GM20000 (cell line): ENCODE data around the gene LOXL3.
A peak's percentile ranks its signal among the peaks of the same experiment; 100 is the strongest.

ENCODE experiments used
- DNase-seq: peaks from one replicate; pipeline ENCODE4 v3.0.0; 2012; ENCODE audit warnings: low spot score
- TF ChIP-seq, protein P1 (sequence below): IDR thresholded peaks from 2 replicates; pipeline ENCODE4 v1.5.1; 2012; ENCODE audit warnings: mild to moderate bottlenecking, control low read depth; ENCODE audit errors: extremely low read depth, missing control alignments

LOXL3 gene

DNA sequence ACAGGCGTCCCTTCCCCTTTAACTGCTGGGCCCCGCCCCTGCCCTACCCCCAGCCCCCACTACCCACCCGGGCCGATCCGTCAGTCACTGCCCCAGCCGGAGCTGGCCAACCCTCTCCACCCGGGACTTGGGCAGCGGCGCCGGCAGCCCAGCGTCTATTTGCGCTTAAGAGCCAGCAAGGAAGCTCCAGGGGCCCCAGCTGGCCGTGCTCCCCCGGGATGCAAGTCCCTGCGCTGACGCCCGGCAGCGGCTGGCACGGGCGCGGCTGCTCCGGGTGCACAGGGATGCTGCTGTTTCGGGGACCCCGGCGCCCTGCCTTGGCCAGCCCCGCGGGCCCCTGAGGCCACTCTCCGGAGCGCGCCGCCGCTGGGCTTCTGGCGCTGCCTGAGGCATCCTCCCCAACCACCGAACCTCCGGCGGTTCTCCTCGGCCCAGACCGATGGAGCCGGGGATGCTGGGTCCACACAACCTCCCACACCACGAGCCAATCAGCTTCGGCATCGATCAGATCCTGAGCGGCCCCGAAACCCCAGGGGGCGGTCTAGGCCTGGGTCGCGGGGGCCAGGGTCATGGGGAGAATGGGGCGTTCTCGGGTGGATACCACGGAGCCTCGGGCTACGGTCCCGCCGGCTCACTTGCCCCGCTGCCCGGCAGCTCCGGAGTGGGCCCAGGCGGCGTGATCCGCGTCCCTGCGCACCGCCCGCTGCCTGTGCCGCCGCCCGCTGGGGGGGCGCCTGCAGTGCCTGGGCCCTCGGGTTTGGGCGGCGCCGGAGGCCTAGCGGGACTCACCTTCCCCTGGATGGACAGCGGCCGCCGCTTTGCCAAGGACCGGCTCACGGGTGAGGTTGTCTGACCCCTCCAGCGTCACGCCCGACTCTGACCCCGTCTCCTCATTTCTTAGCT lies 39.1 kb downstream of the LOXL3 start, which contains the start of gene TLX2:
Gene TLX2, plus strand, starts transcription at position 83 of the 903 bp plus-strand sequence. Its CDS starts 357 bp downstream, at position 440.
- TF ChIP-seq, protein P1, sequence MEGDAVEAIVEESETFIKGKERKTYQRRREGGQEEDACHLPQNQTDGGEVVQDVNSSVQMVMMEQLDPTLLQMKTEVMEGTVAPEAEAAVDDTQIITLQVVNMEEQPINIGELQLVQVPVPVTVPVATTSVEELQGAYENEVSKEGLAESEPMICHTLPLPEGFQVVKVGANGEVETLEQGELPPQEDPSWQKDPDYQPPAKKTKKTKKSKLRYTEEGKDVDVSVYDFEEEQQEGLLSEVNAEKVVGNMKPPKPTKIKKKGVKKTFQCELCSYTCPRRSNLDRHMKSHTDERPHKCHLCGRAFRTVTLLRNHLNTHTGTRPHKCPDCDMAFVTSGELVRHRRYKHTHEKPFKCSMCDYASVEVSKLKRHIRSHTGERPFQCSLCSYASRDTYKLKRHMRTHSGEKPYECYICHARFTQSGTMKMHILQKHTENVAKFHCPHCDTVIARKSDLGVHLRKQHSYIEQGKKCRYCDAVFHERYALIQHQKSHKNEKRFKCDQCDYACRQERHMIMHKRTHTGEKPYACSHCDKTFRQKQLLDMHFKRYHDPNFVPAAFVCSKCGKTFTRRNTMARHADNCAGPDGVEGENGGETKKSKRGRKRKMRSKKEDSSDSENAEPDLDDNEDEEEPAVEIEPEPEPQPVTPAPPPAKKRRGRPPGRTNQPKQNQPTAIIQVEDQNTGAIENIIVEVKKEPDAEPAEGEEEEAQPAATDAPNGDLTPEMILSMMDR = no peak

GRCh38 chr2:74513605-74514367 lies 40.0 kb downstream of the LOXL3 start:
- peak; percentile 43 for DNase-seq
- TF ChIP-seq, protein P1 = no peak

More for the DNA sequence above, 39.1 kb downstream of the LOXL3 start, which contains the start of gene TLX2:
- peak; percentile 53 for DNase-seq

DNA sequence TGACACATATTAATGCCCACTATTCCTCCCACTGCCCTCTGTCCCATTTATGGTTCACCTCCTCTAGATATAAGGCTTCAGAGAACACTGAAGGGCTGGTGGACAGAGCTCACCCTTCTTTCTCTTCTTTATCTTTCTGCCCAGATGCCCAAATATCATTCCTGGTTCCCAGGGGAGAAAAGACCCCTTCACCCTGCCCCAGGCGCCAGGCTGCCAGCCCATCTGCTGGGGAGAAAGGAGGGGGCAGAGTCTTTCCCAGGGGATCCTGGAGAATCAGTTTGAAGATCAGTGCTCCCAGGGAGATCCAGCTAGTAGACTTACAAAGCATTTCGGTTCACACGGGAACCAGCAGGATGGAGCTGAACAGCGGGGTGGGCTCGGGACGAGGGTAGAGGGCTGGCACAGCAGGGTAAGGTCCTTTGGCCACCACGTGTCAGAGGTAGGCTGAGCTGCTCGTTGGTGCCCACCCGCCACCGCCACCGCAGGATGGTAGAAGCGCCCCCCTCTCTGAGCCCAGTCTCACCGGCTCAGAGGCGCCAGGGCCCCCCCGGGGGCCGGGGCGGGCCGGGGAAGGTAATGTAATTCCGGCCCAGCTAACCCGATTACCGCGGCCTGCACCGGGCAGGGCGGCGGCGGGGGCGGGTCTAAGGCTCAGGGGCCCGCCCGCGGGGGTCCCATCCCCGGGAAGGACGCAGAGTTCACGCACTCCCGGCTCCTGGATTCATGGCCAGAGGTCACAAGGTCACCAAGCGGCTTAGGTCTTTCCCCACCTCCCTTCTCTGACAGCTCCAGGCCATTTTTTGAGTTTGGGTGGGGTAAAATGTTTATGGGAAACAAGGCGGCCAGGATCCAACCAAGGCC lies 40.8 kb downstream of the LOXL3 start:
- TF ChIP-seq, protein P1 = no peak
- no peak for DNase-seq

- no peak for DNase-seq
- TF ChIP-seq, protein P1 = no peak
Measured at GRCh38 chr2:74511104-74511989, 42.4 kb downstream of the LOXL3 start.

- no peak for DNase-seq
- TF ChIP-seq, protein P1 = no peak
Measured at GRCh38 chr2:74510272-74510671, 43.5 kb downstream of the LOXL3 start.

DNA sequence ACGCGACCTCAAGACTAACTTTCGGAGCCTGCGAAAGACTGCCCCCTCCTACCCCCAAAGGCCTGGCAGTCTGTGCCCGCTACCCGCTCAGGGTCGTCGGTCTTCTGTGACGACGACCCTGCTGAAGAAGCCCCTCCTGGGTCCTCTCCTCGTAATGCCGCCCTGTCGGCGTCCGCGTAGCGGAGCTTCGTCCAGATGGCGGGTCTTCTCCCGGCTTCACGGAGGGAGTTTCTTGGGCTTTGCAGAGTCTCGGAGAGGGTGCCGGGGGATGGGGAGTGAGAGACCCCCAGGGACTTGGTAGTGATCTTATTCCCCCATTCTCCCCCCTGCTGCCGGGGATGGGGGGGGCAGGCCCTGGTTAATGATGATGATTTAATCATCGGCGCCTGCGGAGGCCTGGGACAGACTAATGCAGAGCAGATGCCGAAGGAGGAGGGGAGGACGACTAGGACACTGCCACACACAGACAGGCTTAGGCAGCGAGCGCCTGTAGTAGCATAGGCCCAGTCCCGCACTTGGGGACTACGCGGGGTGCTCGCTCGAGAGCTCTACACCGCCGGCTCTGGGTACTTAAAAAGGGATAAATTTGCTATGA lies 45.7 kb downstream of the LOXL3 start:
- DNase-seq = peak; percentile 49
- TF ChIP-seq, protein P1 = no peak
